Measurements from ENCODE around the gene CSRP1.

DNA sequence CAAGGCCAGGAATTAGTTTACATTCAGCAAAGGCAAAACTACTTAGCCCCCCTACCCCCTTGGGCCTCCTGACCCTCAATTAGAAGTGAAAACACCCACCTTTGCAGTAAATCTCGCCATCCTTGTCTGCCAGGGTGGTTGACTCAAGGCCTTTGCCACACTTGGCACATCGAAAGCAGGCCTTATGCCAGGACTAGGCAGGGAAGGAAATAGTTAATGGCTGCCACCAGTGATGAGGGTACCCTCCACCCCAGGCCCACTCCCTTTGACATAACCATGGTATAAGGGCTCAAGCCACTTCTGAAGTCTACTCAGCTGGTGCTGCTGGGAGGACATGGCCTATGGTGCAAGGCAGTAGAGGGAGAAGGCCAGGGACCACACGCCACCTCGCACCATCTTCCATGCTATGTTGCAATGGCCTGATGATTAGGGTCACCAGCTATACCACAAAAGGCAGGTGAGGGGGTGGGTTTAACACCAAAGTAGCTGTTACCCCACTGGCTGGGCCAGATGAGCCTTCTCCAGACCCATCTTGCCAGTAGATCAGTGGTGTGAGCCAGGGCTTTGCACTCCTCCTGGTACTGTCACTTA, 21.6 kb downstream of the CSRP1 start:
- no peak for TF ChIP-seq ZBTB21 (CRISPR knock-in tag; IDR thresholded peaks at IDR 0.05; ENCODE audit: borderline replicate concordance)
- TF ChIP-seq ZNF232 (CRISPR knock-in tag; IDR thresholded peaks at IDR 0.05) = no peak
- TF ChIP-seq, protein P1, sequence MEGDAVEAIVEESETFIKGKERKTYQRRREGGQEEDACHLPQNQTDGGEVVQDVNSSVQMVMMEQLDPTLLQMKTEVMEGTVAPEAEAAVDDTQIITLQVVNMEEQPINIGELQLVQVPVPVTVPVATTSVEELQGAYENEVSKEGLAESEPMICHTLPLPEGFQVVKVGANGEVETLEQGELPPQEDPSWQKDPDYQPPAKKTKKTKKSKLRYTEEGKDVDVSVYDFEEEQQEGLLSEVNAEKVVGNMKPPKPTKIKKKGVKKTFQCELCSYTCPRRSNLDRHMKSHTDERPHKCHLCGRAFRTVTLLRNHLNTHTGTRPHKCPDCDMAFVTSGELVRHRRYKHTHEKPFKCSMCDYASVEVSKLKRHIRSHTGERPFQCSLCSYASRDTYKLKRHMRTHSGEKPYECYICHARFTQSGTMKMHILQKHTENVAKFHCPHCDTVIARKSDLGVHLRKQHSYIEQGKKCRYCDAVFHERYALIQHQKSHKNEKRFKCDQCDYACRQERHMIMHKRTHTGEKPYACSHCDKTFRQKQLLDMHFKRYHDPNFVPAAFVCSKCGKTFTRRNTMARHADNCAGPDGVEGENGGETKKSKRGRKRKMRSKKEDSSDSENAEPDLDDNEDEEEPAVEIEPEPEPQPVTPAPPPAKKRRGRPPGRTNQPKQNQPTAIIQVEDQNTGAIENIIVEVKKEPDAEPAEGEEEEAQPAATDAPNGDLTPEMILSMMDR (IDR thresholded peaks at IDR 0.05) = no peak
- TF ChIP-seq, protein P2, sequence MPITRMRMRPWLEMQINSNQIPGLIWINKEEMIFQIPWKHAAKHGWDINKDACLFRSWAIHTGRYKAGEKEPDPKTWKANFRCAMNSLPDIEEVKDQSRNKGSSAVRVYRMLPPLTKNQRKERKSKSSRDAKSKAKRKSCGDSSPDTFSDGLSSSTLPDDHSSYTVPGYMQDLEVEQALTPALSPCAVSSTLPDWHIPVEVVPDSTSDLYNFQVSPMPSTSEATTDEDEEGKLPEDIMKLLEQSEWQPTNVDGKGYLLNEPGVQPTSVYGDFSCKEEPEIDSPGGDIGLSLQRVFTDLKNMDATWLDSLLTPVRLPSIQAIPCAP (CRISPR knock-in tag; IDR thresholded peaks at IDR 0.05) = no peak
- TF ChIP-seq, protein P3, sequence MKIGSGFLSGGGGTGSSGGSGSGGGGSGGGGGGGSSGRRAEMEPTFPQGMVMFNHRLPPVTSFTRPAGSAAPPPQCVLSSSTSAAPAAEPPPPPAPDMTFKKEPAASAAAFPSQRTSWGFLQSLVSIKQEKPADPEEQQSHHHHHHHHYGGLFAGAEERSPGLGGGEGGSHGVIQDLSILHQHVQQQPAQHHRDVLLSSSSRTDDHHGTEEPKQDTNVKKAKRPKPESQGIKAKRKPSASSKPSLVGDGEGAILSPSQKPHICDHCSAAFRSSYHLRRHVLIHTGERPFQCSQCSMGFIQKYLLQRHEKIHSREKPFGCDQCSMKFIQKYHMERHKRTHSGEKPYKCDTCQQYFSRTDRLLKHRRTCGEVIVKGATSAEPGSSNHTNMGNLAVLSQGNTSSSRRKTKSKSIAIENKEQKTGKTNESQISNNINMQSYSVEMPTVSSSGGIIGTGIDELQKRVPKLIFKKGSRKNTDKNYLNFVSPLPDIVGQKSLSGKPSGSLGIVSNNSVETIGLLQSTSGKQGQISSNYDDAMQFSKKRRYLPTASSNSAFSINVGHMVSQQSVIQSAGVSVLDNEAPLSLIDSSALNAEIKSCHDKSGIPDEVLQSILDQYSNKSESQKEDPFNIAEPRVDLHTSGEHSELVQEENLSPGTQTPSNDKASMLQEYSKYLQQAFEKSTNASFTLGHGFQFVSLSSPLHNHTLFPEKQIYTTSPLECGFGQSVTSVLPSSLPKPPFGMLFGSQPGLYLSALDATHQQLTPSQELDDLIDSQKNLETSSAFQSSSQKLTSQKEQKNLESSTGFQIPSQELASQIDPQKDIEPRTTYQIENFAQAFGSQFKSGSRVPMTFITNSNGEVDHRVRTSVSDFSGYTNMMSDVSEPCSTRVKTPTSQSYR (CRISPR knock-in tag; IDR thresholded peaks at IDR 0.05) = no peak
- TF ChIP-seq ATF1 (CRISPR knock-in tag; IDR thresholded peaks at IDR 0.05) = no peak
- no peak for TF ChIP-seq TEAD4 (CRISPR knock-in tag; IDR thresholded peaks at IDR 0.05)
